DMS114 treated with DMSO at 0.1 percent for 48 hours (cell line): ENCODE data around the gene VIPR1.

Experiments
- DNase-seq: peaks from one replicate; lab custom pipeline; 2025; ENCODE audit not compliant: unreplicated experiment; lab: John Stamatoyannopoulos, UW

Gene VIPR1

GRCh38 chr3:42502429-42503250 lies at the start of gene VIPR1:
Gene VIPR1, plus strand, starts transcription at chr3:42502643. Its CDS starts 93 bp downstream, at chr3:42502736.
- peak; percentile 29 for DNase-seq

GRCh38 chr3:42456211-42456610 lies 46.2 kb upstream of the VIPR1 start:
- DNase-seq = no peak

GRCh38 chr3:42459151-42459550 lies 43.3 kb upstream of the VIPR1 start:
- DNase-seq = no peak

- DNase-seq = no peak
These were observed 40.7 kb upstream of the VIPR1 start for GRCh38 chr3:42461762-42462161.

GRCh38 chr3:42463093-42463492 lies 39.4 kb upstream of the VIPR1 start:
- DNase-seq = no peak

GRCh38 chr3:42468111-42468510 lies 34.3 kb upstream of the VIPR1 start:
- no peak for DNase-seq

- DNase-seq = no peak
These were observed 29.9 kb upstream of the VIPR1 start for GRCh38 chr3:42472555-42472954.

GRCh38 chr3:42473083-42473932 lies 29.1 kb upstream of the VIPR1 start:
- no peak for DNase-seq

- DNase-seq = no peak
These were observed 26.0 kb upstream of the VIPR1 start for GRCh38 chr3:42476225-42477125.

- no peak for DNase-seq
These were observed 24.7 kb upstream of the VIPR1 start for GRCh38 chr3:42477696-42478095.

- DNase-seq = no peak
These were observed 23.6 kb upstream of the VIPR1 start for GRCh38 chr3:42478830-42479229.

GRCh38 chr3:42486814-42487565 lies 15.5 kb upstream of the VIPR1 start:
- DNase-seq = no peak

GRCh38 chr3:42488687-42489086 lies 13.8 kb upstream of the VIPR1 start:
- DNase-seq = no peak

GRCh38 chr3:42489116-42489936 lies 13.1 kb upstream of the VIPR1 start:
- DNase-seq = no peak

GRCh38 chr3:42489937-42490227 lies 12.6 kb upstream of the VIPR1 start:
- DNase-seq = no peak

- DNase-seq = no peak
These were observed 12.2 kb upstream of the VIPR1 start for GRCh38 chr3:42490243-42490642.

GRCh38 chr3:42491881-42492507 lies 10.4 kb upstream of the VIPR1 start:
- no peak for DNase-seq

GRCh38 chr3:42492508-42493080 lies 9.8 kb upstream of the VIPR1 start:
- DNase-seq = no peak
